Panc1 (cell line): Measurements from ENCODE around the gene TMEM45B. TPM values are rescaled to one million over a fixed set of nuclear protein-coding genes. Genes with fewer than 3 reads are reported as not detected.

Experiments
- ATAC-seq: fragments of 200-7000 bp; cut with Tn5 transposase; 2 replicates; pipeline ENCODE4 v1.9.1; 2020; ENCODE audit warnings: mild to moderate bottlenecking, moderate library complexity
- BruUV-seq: library from RNA; stranded (reverse); fragments of 400-500 nt; replicated peaks from 2 replicates; lab custom pipeline; 2021; lab: Mats Ljungman, UMichigan
- CTCF ChIA-PET: fragments of 300-600 bp; sonication (Branson Sonifier 250); formaldehyde crosslinking; loops from one replicate; lab custom pipeline; 2022; ENCODE audit warnings: antibody characterized with exemption; lab: Charles Lee
- POLR2A ChIA-PET: fragments of 300-600 bp; sonication (Branson Sonifier 250); formaldehyde crosslinking; loops from one replicate; lab custom pipeline; 2022; ENCODE audit warnings: antibody characterized with exemption; lab: Charles Lee
- DNase-seq: peaks from one replicate; pipeline ENCODE4 v3.0.0-alpha.2; 2010; ENCODE audit warnings: low read depth, low spot score
- H3K27ac ChIP-seq: 2 replicates; pipeline ENCODE4 v1.5.1; 2011; ENCODE audit warnings: mild to moderate bottlenecking, low read length, inconsistent platforms
- H3K27me3 ChIP-seq: fragments of 200-500 bp; sonication (Bioruptor generic); 2 replicates; pipeline ENCODE4 v1.6.0; 2014; ENCODE audit warnings: low read length, inconsistent platforms; ENCODE audit not compliant: control insufficient read depth, insufficient read depth
- H3K36me3 ChIP-seq: fragments of 200-500 bp; sonication (Bioruptor generic); 2 replicates; pipeline ENCODE4 v1.5.1; 2014; ENCODE audit warnings: inconsistent platforms, mild to moderate bottlenecking, low read length, moderate library complexity; ENCODE audit not compliant: control insufficient read depth, insufficient read depth
- H3K4me1 ChIP-seq: 2 replicates; pipeline ENCODE4 v1.5.1; 2011; ENCODE audit warnings: inconsistent platforms, mild to moderate bottlenecking, low read length, moderate library complexity; ENCODE audit not compliant: control insufficient read depth, insufficient read depth
- H3K4me3 ChIP-seq, 2 experiments: 2 replicates each; pipeline ENCODE4 v1.5.1; 2011 to 2012; ENCODE audit warnings: low read depth in 2 of 2, low read length in 2 of 2, mild to moderate bottlenecking in 2 of 2, inconsistent platforms in 1 of 2, moderate library complexity in 1 of 2
- H3K9me3 ChIP-seq: fragments of 200-500 bp; sonication (Bioruptor generic); 2 replicates; pipeline ENCODE4 v1.5.1; 2014; ENCODE audit warnings: low read depth, mild to moderate bottlenecking, inconsistent platforms, low read length, moderate library complexity; ENCODE audit not compliant: control insufficient read depth, insufficient read depth
- POLR2AphosphoS5 ChIP-seq: IDR thresholded peaks from 2 replicates; pipeline ENCODE4 v1.6.1; 2012; ENCODE audit warnings: mild to moderate bottlenecking, low read depth, low read length, moderate library complexity
- REST ChIP-seq, 2 experiments: IDR thresholded peaks; 2 replicates each; pipeline ENCODE4 v1.6.1; 2011 to 2012; ENCODE audit warnings: low read depth in 2 of 2, control low read depth in 1 of 2, low read length in 1 of 2, mild to moderate bottlenecking in 1 of 2, moderate library complexity in 1 of 2; ENCODE audit not compliant: insufficient read depth in 1 of 2
- SIN3A ChIP-seq: IDR thresholded peaks from 2 replicates; pipeline ENCODE4 v1.6.1; 2012; ENCODE audit warnings: low read depth, mild to moderate bottlenecking, low read length, moderate library complexity, borderline replicate concordance; ENCODE audit not compliant: insufficient read depth
- TCF7L2 ChIP-seq: IDR thresholded peaks from 2 replicates; pipeline ENCODE4 v1.6.1; 2011; ENCODE audit warnings: mild to moderate bottlenecking, low read depth, low read length, inconsistent platforms
- in situ Hi-C: cut with HindIII; loops from 2 replicates; pipeline ENCODE4 v1.10.0; 2016; ENCODE audit warnings: low sequenced_read_pairs, low pct_unique_long_range_greater_than_20kb
- intact Hi-C: fragments of 100-400 bp; cut with micrococcal nuclease; formaldehyde crosslinking; loops from one replicate; pipeline ENCODE4 v1.10.0; 2022; ENCODE audit not compliant: unreplicated experiment
- total RNA-seq: library from RNA; stranded (reverse); gene quantifications from one replicate; pipeline ENCODE4 v1.2.1, GENCODE V29; 2021; ENCODE audit not compliant: unreplicated experiment
- TF ChIP-seq, protein P1 (sequence below): fragments of 450-650 bp; IDR thresholded peaks from 2 replicates; pipeline ENCODE4 v1.5.1; 2017; ENCODE audit warnings: mild to moderate bottlenecking

The TMEM45B gene
- total RNA-seq, 1 experiment from 2014 or later: 2.6 TPM

DNA sequence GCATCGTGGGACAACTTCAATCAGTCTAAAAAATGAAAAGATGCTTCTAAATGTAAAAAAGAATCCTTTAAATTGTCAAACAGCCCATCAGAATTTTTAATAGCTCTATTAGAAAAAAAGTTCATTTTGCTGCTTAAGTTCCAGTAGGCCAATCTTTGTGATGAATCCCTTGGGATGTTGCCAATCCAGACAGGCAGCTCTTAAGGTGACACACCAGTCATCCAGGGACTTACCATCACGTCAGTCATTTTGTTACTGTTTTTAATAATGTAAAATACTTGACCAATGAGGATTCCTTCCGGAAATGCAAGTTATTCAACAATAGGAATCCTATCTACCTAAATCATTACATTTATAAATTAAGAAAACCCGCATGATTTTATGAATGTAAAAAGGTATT lies 47.8 kb upstream of the TMEM45B start:
- Histone ChIP-seq H3K27ac (no peak overlapping the region), H3K4me3 (no peak overlapping the region), H3K36me3 (no peaks in the 10 kb centered on the region), H3K27me3 (no peaks in the 10 kb centered on the region), H3K9me3 (no peaks in the 10 kb centered on the region), H3K4me1 (no peaks in the 10 kb centered on the region; the same call in 1 of the 2 replicates)
- ChIA-PET CTCF (no interaction called here), POLR2A (no interaction called here)
- no TSS peak for BruUV-seq
- in situ Hi-C loops (no loop called here), intact Hi-C loops (no loop called here)
- DNase-seq: no peak
- no peak for ATAC-seq
- TF ChIP-seq TCF7L2: no peak
- TF ChIP-seq, protein P1, sequence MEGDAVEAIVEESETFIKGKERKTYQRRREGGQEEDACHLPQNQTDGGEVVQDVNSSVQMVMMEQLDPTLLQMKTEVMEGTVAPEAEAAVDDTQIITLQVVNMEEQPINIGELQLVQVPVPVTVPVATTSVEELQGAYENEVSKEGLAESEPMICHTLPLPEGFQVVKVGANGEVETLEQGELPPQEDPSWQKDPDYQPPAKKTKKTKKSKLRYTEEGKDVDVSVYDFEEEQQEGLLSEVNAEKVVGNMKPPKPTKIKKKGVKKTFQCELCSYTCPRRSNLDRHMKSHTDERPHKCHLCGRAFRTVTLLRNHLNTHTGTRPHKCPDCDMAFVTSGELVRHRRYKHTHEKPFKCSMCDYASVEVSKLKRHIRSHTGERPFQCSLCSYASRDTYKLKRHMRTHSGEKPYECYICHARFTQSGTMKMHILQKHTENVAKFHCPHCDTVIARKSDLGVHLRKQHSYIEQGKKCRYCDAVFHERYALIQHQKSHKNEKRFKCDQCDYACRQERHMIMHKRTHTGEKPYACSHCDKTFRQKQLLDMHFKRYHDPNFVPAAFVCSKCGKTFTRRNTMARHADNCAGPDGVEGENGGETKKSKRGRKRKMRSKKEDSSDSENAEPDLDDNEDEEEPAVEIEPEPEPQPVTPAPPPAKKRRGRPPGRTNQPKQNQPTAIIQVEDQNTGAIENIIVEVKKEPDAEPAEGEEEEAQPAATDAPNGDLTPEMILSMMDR: no peak
- TF ChIP-seq REST (IDR thresholded peaks at IDR 0.05; ENCODE audit: insufficient read depth in 1 of 2, low read depth in 2 of 2, low read length in 1 of 2): no peak
- no peak for TF ChIP-seq SIN3A
- no peak for TF ChIP-seq POLR2AphosphoS5

GRCh38 chr11:129768356-129768755 lies 47.3 kb upstream of the TMEM45B start:
- no peak for TF ChIP-seq SIN3A
- TF ChIP-seq TCF7L2: no peak
- TF ChIP-seq, protein P1: no peak
- TF ChIP-seq POLR2AphosphoS5: no peak
- TF ChIP-seq REST (IDR thresholded peaks at IDR 0.05; ENCODE audit: insufficient read depth in 1 of 2, low read depth in 2 of 2, low read length in 1 of 2): no peak
- H3K36me3 ChIP-seq: no peaks in the 10 kb centered on the region
- BruUV-seq: no TSS peak
- intact Hi-C loops (no loop called here), in situ Hi-C loops (no loop called here)
- ATAC-seq: no peak
- H3K9me3 ChIP-seq: no peaks in the 10 kb centered on the region
- H3K4me3 ChIP-seq: no peak overlapping the region
- H3K4me1 ChIP-seq: no peaks in the 10 kb centered on the region; the same call in 1 of the 2 replicates
- H3K27ac ChIP-seq: no peak overlapping the region
- ChIA-PET CTCF (no interaction called here), POLR2A (no interaction called here)
- DNase-seq: no peak
- H3K27me3 ChIP-seq: no peaks in the 10 kb centered on the region
